ENCODE results near the gene TFEB.

TFEB gene

DNA sequence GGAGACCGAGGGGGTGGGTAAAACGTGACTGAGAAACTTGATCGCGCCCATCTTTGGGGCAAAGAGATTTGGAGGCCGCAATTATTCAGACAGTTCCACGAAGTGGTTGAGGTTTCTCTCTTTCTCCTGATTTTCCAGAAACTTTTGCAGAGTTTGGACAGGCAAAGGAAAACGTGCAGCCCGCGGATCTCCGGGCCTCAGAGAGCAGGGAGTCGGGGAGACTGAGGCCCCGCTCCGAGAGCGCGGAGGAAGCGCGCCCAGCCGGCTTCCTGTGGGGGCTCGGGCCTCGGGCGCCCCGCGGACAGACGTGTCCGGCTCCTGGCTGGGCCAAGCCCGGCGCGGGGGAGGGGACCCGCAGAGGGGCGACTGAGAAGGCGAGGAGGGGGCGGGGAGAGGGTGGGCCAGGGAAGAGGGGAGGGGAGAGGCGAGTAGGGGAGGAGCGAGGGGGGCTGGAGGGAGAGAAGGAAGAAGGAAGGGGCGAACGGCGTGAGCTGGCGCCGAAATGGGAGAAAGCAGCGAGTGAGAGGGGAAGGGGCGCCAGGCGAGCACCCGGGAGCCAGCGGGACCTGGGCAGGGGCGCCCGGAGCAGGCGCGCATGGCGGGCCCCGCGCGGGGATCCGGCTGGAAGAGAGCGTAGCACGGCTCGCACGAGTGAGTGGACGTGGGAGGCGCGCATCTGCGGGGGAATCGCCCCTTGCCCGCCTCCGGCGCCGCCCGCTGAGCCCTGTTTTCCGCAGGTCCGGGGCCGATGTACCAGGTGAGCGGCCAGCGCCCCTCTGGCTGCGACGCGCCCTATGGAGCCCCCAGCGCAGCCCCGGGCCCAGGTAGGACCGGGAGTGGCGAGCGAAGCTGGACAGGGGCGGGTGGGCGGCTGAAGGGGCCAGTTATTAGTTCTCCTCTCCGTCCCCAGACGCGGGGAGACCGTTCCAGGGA is 97.1 kb downstream of the TFEB start, which contains the start of gene MDFI:
Gene MDFI, plus strand, starts transcription at position 467 of the 933 bp plus-strand sequence. Its CDS starts 282 bp downstream, at position 749.
- no peak for DNase-seq (ENCODE audit: low read depth)

DNA sequence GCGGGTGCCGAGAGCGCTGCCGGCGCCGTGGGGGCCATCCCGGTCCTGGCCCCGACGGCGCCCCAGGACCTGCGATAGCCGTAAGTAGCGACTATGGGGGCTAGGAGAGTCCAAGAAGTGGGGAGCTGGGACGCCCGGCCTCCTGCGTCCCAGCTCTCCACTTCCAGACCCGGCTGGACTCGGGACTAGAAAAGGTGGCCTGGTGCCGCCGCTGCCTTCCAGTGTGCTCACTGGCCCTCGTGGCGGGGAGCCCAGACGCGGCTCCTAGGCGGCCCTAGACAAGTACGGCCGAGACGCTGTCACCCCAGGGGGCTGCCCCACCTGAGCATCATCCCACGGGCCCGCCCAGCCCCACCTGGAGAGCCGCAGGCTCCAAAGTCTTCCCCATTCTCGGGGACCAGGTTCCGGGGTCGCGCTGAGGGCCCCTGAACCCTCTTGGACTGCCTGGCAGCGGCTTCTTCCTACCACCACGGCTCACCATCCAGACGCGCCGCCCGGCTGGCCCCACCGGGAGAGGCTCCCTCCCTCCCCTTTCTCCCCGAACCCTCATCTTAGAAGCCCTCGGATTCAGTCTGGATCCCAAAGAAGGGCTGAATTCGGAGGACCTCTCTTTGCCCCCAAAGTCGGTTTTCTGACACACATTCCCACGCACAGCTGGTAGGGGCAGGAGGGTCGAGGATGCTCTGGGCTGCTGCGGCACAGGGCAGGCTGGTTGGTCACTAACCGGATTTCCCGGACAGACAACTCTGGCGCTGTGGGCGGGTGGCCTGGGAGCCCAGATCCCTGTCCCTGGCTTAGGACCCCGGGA is 98.0 kb downstream of the TFEB start:
- no peak for DNase-seq (ENCODE audit: low read depth)

DNA sequence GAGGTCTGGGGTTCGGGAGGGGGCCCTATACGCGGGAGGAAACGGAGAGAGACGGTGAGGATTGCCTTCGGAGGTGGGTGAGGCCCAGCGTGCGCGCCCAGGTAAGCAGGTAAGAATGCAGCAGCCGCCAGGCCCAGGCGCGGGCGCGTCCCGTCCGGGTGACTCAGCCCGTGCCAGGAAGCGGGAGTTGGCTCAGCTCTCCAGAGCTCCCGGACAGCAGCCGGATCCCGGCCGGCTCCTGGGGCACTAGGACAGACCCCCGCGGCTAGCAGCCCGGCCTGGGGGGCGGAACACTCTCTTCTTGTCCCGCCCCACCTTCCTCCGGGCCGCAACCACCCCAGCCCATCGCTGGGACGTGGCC is 98.6 kb downstream of the TFEB start:
- peak; percentile 56 for DNase-seq (ENCODE audit: low read depth)

DNA sequence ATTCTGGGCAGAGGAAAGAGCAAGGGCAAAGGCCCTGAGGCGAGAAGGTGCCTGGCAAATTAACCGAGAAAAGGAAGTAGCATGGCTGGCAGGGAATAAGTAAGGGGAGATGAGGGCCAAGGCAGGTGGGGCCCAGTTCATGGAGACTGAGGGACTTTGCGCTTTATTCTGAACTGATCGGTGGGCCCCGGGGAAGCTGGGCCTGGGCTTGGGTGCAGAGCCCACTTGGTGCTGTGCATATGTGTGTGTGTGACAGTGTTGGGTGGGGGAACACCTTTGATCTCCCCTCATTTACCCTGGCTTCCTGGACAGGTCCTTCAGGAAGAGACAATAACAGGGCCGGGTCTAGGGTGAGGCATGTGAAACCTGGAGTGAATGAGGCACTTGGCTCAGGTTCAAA is 100.0 kb downstream of the TFEB start:
- no peak for DNase-seq (ENCODE audit: low read depth)

DNA sequence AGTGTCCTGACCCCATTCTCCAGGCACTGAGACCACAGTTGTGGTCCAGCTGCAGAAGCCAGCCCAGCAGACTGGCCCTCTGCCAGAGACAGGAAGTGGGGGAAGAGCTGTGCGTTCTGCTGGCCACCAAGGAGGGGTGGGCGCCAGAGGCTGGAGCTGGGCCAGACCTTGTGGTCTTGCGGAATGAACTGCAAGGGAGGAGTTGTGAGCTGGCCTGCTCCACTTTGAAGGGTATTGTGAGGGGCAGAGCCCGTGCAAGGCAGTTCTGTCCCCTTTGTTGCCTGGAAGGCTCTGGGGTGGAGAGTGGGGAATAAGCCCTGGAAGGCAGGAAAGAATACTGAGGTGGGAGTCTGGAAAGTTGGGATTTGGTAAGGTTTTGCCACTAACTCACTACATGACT is 100.8 kb downstream of the TFEB start:
- DNase-seq (ENCODE audit: low read depth): no peak

Data from ELR (cell line).